GM12873 (cell line): ENCODE results near the gene C1orf116.

Experiments
- TF ChIP-seq, protein P1 (sequence below): IDR thresholded peaks from 2 replicates; pipeline ENCODE4 v1.5.1; 2012; ENCODE audit warnings: low read depth, mild to moderate bottlenecking, moderate library complexity, low read length, control low read depth; ENCODE audit not compliant: insufficient read depth; ENCODE audit errors: missing control alignments

Gene C1orf116

DNA sequence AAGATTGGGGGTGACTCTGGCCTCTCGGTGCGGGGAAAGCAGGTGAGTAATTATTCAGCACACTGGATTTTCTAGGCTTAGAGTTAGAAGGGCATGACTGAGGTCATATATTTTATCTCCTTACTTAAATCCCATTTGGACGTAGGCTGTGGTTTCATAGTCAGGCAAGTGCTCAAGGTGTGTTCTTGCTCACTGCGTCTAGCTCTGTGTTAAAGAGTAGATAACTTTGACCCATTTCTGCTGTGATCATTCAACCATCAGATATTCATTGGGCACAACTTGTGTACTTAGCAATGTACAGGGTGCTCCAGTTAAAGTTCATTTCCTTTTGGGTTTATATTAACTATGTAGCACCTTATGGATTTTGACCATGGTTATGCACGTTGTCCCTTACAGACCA lies 35.1 kb upstream of the C1orf116 start:
- TF ChIP-seq, protein P1, sequence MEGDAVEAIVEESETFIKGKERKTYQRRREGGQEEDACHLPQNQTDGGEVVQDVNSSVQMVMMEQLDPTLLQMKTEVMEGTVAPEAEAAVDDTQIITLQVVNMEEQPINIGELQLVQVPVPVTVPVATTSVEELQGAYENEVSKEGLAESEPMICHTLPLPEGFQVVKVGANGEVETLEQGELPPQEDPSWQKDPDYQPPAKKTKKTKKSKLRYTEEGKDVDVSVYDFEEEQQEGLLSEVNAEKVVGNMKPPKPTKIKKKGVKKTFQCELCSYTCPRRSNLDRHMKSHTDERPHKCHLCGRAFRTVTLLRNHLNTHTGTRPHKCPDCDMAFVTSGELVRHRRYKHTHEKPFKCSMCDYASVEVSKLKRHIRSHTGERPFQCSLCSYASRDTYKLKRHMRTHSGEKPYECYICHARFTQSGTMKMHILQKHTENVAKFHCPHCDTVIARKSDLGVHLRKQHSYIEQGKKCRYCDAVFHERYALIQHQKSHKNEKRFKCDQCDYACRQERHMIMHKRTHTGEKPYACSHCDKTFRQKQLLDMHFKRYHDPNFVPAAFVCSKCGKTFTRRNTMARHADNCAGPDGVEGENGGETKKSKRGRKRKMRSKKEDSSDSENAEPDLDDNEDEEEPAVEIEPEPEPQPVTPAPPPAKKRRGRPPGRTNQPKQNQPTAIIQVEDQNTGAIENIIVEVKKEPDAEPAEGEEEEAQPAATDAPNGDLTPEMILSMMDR: no peak

DNA sequence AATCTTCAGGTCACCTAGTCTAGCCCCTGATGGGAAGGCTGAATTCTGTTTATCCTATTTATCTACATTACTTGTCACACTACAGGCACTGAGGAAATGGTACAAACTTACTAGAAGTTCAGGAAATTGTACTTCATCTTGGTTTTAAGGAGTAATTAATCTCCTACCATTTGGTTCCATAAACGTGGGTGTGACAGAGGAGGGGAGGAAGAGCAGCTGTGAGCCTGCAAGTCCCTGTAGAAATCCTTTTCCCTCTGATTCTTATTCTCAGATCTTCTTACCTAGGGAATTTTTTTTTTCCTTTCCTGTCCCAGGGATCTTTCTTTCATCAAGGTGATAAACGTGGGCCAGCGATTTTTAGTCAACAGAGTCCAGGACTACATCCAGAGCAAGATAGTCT lies 34.6 kb upstream of the C1orf116 start:
- TF ChIP-seq, protein P1: no peak

DNA sequence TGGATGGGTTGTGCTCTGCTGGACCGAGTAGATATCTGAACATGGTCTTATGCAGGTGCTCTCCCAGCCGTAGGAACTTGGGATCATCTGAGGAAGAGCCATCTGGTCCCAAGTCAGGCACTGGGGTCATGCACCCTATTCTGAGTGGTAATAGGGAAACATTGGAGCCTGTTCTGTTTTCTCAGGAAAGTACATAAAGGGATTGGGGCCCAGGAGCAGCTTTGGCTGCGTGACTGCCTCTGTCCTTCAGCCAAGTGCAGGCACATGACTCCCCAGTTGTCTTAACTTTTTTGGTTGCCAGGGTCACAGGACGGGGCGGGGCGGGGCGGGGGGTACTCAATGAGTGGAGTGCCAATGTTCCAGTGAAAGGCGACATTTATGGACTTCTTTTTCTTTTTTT lies 32.0 kb upstream of the C1orf116 start:
- TF ChIP-seq, protein P1: no peak

DNA sequence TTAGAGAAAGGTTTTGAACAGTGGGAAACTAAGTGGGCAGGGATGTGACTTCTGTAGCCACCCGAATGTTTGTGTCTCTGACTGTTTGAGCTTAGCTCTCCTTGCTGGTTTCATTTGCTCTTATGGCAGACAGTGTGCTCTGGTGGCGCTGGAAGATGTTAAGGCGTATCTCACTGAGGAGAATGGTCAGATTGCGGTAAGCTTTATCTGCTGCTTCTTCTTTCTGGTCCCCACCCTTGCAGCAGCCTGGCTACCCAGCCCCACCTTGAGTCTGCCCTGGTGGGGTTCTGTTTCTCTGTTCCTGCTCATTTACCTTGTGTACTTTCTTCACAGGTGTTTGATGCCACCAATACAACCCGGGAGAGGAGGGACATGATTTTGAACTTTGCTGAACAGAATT lies 30.5 kb upstream of the C1orf116 start:
- TF ChIP-seq, protein P1: no peak

DNA sequence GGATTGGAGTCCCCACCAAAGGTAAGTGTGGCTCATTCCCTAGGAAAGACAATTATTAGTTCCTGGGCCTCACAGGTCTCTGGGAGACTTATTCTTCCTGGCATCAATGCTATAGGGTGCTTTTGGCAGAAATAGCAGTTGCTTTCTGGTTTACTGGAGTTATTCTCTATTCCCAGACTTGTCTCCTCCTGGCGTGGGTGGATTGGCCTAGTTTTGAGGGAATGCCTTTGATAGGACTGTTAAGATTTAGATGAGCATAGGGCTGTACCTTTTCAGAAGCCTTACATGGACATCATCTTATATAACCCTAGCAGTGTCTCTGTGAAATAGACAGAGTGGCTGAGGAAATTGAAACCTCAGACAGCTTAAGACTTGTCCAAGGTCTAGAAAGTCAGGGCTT lies 29.5 kb upstream of the C1orf116 start:
- TF ChIP-seq, protein P1: no peak

DNA sequence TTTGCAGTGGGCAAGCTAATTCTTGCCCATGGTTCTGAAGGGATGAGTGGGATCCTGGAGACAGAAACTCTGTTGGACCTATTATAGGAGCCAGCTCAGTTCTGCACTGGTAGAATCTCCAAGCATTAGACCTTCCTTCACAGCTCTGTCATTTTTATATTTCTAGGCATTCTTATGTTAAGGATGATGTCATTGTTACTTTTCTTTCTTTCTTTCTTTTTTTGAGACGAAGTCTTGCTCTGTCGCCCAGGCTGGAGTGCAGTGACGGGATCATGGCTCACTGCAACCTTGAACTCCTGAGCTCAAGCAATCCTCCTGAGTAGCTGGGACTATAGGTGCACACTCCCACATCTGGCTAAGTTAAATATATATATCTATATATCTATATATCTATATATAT lies 28.0 kb upstream of the C1orf116 start:
- TF ChIP-seq, protein P1: no peak

DNA sequence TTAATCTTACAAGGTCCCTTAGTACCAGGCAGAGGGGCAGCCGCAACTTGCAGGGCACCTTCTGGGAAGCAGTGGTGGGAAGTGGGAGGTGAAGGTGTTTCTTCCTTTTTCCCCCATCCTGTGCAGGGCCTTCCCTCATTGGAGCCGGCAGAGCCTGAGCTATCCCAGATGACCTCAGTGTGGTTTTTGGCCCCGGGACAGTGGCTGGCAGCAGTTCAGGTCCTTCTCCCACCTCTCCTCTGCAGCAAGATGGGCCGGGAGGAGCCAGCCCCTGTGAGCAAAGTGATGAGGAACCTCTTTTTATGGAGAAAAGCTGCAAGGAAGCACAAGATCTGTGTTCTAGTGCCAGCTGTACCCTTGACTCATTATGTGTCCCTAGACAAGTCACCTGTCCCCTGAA lies 27.3 kb upstream of the C1orf116 start:
- TF ChIP-seq, protein P1: no peak
